HG03442 (cell line): Measurements from ENCODE around the gene ZMYND8.
"Not testable (repeated sequence)": the region's sequence is repeated elsewhere in the genome, so short reads cannot be mapped to it uniquely, and the experiment has no call there.

Source experiments
- ATAC-seq: cut with Tn5 transposase; IDR thresholded peaks from one replicate; pipeline ENCODE4 v1.9.1; 2021; ENCODE audit warnings: mild to moderate bottlenecking, moderate library complexity; ENCODE audit not compliant: unreplicated experiment

ZMYND8 gene

GRCh38 chr20:47271046-47271615, 85.4 kb downstream of the ZMYND8 start:
- ATAC-seq = no peak

- no peak for ATAC-seq
Measured at GRCh38 chr20:47269309-47270165, 87.0 kb downstream of the ZMYND8 start.

- ATAC-seq = no peak
Measured at GRCh38 chr20:47267621-47268020, 88.9 kb downstream of the ZMYND8 start.

- ATAC-seq = no peak
Measured at GRCh38 chr20:47266847-47267515, 89.5 kb downstream of the ZMYND8 start.

- ATAC-seq = no peak
Measured at GRCh38 chr20:47265984-47266383, 90.5 kb downstream of the ZMYND8 start.

- no peak for ATAC-seq
Measured at GRCh38 chr20:47265214-47265613, 91.3 kb downstream of the ZMYND8 start.

GRCh38 chr20:47264137-47264769, 92.2 kb downstream of the ZMYND8 start:
- ATAC-seq = not testable (repeated sequence)

GRCh38 chr20:47263465-47264084, 92.9 kb downstream of the ZMYND8 start:
- ATAC-seq = no peak

- no peak for ATAC-seq
Measured at GRCh38 chr20:47263080-47263464, 93.4 kb downstream of the ZMYND8 start.

- ATAC-seq = peak; percentile 33
Measured at GRCh38 chr20:47262365-47263013, 94.0 kb downstream of the ZMYND8 start.

GRCh38 chr20:47262008-47262364, 94.5 kb downstream of the ZMYND8 start:
- ATAC-seq = no peak

GRCh38 chr20:47261161-47261774, 95.2 kb downstream of the ZMYND8 start:
- not testable (repeated sequence) for ATAC-seq

- ATAC-seq = not testable (repeated sequence)
Measured at GRCh38 chr20:47260540-47261126, 95.9 kb downstream of the ZMYND8 start.

- ATAC-seq = peak; percentile 50
Measured at GRCh38 chr20:47258745-47259695, 97.5 kb downstream of the ZMYND8 start.

- ATAC-seq = no peak
Measured at GRCh38 chr20:47257771-47258170, 98.7 kb downstream of the ZMYND8 start.

GRCh38 chr20:47257256-47257655, 99.2 kb downstream of the ZMYND8 start:
- ATAC-seq = no peak

GRCh38 chr20:47256668-47257236, 99.7 kb downstream of the ZMYND8 start:
- ATAC-seq = no peak

- ATAC-seq = no peak
Measured at GRCh38 chr20:47253872-47254271, 102.6 kb downstream of the ZMYND8 start.
